HG03460 (cell line): Measurements from ENCODE around the gene AGBL4.
"Not testable (repeated sequence)": the region's sequence is repeated elsewhere in the genome, so short reads cannot be mapped to it uniquely, and the experiment has no call there.

Experiments used
- ATAC-seq: cut with Tn5 transposase; IDR thresholded peaks from one replicate; pipeline ENCODE4 v1.9.1; 2021; ENCODE audit not compliant: unreplicated experiment

AGBL4 gene

GRCh38 chr1:49319426-49319963 is 704.3 kb downstream of the AGBL4 start:
- ATAC-seq = no peak

- ATAC-seq = no peak
Observed at GRCh38 chr1:49318218-49318617, 705.5 kb downstream of the AGBL4 start.

GRCh38 chr1:49307457-49307856 is 716.3 kb downstream of the AGBL4 start:
- no peak for ATAC-seq

GRCh38 chr1:49306507-49307070 is 717.2 kb downstream of the AGBL4 start:
- no peak for ATAC-seq

GRCh38 chr1:49302400-49302799 is 721.4 kb downstream of the AGBL4 start:
- ATAC-seq = not testable (repeated sequence)

GRCh38 chr1:49298304-49298703 is 725.5 kb downstream of the AGBL4 start:
- no peak for ATAC-seq

GRCh38 chr1:49297783-49298182 is 726.0 kb downstream of the AGBL4 start:
- no peak for ATAC-seq

- no peak for ATAC-seq
Observed at GRCh38 chr1:49294539-49294938, 729.2 kb downstream of the AGBL4 start.

GRCh38 chr1:49293016-49293415 is 730.7 kb downstream of the AGBL4 start:
- ATAC-seq = no peak

- ATAC-seq = not testable (repeated sequence)
Observed at GRCh38 chr1:49257211-49258049, 766.3 kb downstream of the AGBL4 start.

GRCh38 chr1:49252917-49253316 is 770.8 kb downstream of the AGBL4 start:
- no peak for ATAC-seq

GRCh38 chr1:49251019-49251784 is 772.6 kb downstream of the AGBL4 start:
- ATAC-seq = no peak

- no peak for ATAC-seq
Observed at GRCh38 chr1:49240709-49241221, 783.0 kb downstream of the AGBL4 start.

GRCh38 chr1:49234988-49235387 is 788.8 kb downstream of the AGBL4 start:
- ATAC-seq = no peak

- ATAC-seq = no peak
Observed at GRCh38 chr1:49229555-49229954, 794.2 kb downstream of the AGBL4 start.

- no peak for ATAC-seq
Observed at GRCh38 chr1:49226758-49227157, 797.0 kb downstream of the AGBL4 start.

GRCh38 chr1:49225464-49225863 is 798.3 kb downstream of the AGBL4 start:
- no peak for ATAC-seq

GRCh38 chr1:49213301-49213700 is 810.5 kb downstream of the AGBL4 start:
- no peak for ATAC-seq

- no peak for ATAC-seq
Observed at GRCh38 chr1:49208712-49209111, 815.0 kb downstream of the AGBL4 start.

- ATAC-seq = no peak
Observed at GRCh38 chr1:49204720-49205119, 819.0 kb downstream of the AGBL4 start.

GRCh38 chr1:49200738-49201137 is 823.0 kb downstream of the AGBL4 start:
- ATAC-seq = no peak
